SKM-1 treated with dmso at 0.1 percent for 144 hours (cell line): ENCODE measurements around the gene SIGLEC5.
A peak's percentile ranks its signal among the peaks of the same experiment; 100 is the strongest.

Source experiments
- DNase-seq: peaks from one replicate; lab custom pipeline; 2025; ENCODE audit not compliant: unreplicated experiment; lab: John Stamatoyannopoulos, UW

The SIGLEC5 gene

GRCh38 chr19:51628153-51628939, 1.9 kb downstream of the SIGLEC5 start:
- no peak for DNase-seq

GRCh38 chr19:51627491-51628138, 2.6 kb downstream of the SIGLEC5 start:
- DNase-seq: no peak

- DNase-seq: no peak
Measured at GRCh38 chr19:51626675-51627074, 3.5 kb downstream of the SIGLEC5 start.

- peak; percentile 83 for DNase-seq
Measured at GRCh38 chr19:51621178-51621577, 9.0 kb downstream of the SIGLEC5 start.

- DNase-seq: no peak
Measured at GRCh38 chr19:51615991-51616390, 14.2 kb downstream of the SIGLEC5 start.

GRCh38 chr19:51614789-51615188, 15.4 kb downstream of the SIGLEC5 start:
- no peak for DNase-seq

GRCh38 chr19:51610576-51610975, 19.6 kb downstream of the SIGLEC5 start:
- DNase-seq: no peak

GRCh38 chr19:51607920-51608562, 22.2 kb downstream of the SIGLEC5 start:
- peak; percentile 31 for DNase-seq

- no peak for DNase-seq
Measured at GRCh38 chr19:51607077-51607476, 23.1 kb downstream of the SIGLEC5 start.

GRCh38 chr19:51602189-51602854, 27.9 kb downstream of the SIGLEC5 start:
- no peak for DNase-seq

- no peak for DNase-seq
Measured at GRCh38 chr19:51600940-51601580, 29.1 kb downstream of the SIGLEC5 start.

GRCh38 chr19:51599084-51599483, 31.1 kb downstream of the SIGLEC5 start:
- DNase-seq: no peak

- DNase-seq: no peak
Measured at GRCh38 chr19:51598159-51598915, 31.9 kb downstream of the SIGLEC5 start.

- peak; percentile 4 for DNase-seq
Measured at GRCh38 chr19:51595190-51596175, 34.7 kb downstream of the SIGLEC5 start.

GRCh38 chr19:51594774-51595109, 35.5 kb downstream of the SIGLEC5 start:
- DNase-seq: no peak

- peak; percentile 74 for DNase-seq
Measured at GRCh38 chr19:51593969-51594773, 36.0 kb downstream of the SIGLEC5 start.

GRCh38 chr19:51593138-51593890, 36.9 kb downstream of the SIGLEC5 start:
- no peak for DNase-seq

GRCh38 chr19:51592521-51592920, 37.7 kb downstream of the SIGLEC5 start:
- DNase-seq: no peak
